Activated CD8-positive, alpha-beta memory T cell treated with anti-CD3 and anti-CD28 coated beads, Interleukin-2, amount 50 U/mL, for 1 hour (primary cell): Measurements from ENCODE around the gene IER2.

Source experiments
- DNase-seq: peaks from one replicate; pipeline ENCODE4 v3.0.0-alpha.2; 2020; ENCODE audit errors: extremely low read depth

IER2 gene

DNA sequence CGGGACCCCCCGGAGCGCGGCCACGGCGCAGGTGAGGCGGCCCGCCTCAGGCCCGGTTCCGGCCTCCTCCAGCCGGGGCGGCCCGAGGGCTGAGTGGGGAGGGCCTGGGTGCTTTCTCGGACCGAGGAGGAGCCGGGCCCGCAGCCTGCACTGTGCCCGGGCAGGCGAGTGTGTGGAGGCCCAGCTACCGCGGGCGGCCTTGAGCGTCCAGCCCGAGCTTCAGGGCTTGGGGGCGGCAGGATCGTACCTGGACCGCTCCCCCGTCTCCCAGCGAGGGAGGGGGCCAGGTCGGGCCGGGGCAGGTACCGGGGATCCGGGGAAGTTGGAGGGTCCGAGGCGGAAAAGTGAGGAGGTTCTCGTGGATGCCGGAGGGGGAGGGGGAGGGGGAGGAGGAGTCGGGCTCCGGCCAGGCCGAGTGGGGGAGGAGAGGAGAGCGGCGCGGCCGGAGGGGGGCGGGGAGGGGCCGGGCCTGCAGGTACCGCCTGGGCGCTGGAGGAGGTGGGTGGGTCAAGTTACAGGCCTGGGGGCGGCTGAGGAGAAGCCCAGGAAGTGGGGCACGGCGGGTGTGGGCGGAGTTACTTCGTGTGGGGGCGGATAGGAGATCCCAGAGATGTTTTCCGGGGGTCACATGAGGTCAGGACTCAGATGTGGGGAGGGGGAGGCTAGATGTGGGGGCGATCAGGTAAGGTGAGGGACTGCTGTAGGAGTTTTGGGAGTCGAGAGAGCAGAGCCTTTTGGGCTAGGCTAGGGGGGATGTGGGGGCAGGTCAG, 31.6 kb upstream of the IER2 start:
- no peak for DNase-seq

DNA sequence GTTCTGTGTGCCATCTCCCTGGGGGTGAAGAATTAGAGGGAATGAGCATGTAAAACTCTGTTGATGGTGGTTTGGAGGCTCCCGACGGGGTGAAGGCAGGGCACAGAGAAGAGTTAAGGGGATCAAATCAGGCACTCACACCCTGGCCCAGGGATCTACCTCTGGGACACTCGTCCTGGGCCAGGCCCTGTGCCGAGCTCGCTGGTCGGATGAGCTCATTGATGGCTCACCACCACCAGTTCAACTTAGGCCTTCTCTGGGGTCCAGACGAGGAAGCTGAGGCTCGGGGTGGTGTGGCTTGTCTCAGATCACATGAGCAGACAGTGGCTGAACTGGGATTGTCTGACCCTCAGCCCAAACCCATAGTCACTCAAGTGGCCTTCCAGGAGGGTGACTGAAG, 30.6 kb upstream of the IER2 start:
- no peak for DNase-seq

DNA sequence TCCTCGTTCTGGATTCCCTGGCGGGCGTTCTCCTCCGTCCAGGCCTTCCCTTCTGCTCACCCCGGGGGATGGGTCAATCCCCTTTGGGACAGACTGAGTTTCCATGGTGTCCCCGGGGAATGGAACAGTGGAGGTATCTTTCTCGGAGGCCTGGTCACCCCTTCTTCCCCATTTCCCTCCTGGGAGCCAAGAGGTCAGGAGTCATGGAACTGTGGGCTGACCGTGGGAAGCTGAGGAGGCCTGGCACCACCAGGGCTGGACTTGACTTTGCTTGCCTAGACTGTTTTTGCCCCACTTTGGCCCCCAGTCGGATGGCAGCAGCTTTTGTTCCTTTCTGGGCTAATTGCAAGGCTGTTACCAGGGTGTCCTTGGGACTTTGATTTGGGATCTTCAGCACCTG, 30.2 kb upstream of the IER2 start:
- DNase-seq, result no peak

DNA sequence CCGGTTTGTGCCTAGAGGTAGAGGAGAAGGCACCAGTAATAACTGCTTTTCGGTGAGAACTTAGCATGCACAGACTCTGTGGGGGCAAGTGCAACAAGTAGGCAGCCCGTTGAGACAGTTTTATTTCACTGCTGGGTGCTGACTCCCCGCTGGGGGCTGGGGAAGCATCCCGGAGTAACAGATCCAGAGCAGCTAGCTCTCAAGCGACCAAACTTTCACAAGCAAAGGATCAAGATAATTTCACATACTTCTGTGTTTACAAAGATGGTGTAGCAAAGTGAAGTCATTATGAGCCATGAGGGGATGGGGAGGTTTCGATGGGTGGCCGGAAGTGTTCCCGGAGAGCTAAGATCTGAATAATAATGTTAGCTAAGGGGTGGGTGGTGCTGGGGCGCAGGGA, 29.4 kb upstream of the IER2 start:
- no peak for DNase-seq

DNA sequence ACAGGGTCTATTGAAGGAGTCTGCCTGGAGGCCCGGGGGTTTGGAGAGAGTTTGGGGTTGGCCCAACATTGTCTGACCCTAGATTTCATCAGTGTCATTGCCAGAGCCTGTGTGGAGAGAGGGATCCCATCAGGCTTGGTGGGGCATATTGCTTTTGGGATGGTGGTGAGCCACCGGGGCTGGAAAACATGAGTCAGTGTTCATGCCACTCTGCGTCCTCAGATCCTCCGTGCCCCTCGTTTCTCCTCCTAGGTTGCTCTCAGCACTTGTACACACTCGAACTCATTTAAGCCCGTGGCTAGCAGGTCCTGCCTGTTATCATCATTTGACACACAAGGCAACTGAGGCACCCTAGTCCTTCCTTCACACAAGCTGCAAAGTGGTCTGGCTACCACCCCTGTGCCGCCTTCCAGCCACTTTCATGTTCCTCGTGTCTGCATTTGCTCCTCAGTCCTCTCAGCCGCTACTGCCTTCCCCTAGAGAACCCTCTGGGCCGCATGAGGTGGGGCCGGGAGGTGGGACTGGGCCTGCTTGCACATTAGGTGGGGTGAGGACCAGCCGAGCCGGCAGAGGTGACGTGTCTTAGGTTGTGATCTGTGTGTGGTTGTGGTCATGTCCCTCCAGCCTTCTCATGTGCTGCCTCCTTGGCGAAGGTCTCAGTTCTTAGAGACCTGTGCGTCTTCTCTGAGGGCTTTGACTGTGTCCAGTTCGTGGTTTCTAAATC, 28.5 kb upstream of the IER2 start:
- DNase-seq, result no peak

DNA sequence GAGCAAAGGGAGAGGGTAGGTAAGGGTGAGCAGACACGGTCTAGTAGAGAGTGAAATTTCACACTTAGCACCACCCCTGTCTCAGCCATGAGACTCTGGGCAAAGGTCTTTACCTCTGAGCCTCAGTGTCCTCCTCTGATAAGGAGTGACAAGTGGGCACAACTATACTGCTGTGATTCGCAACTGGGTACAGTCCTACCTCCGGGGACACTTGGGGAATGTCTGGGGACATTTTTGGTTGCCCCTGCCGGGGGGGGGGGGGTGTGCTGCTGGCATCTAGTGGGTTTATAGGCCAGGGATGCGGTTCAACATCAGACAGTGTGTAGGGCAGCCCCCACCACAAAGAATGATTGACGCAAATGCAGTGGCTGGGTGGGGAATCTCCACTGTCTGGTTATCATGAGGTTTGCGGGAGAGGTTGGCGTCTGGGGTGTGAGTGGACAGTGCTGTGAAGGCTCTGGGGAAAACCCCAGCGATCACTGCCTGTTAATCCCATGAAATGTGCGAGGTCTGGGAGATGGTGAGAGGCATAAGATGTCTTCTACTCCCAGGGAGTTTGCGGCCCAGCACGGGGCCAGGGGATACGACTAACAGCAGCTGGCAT, 27.8 kb upstream of the IER2 start:
- DNase-seq, result no peak

DNA sequence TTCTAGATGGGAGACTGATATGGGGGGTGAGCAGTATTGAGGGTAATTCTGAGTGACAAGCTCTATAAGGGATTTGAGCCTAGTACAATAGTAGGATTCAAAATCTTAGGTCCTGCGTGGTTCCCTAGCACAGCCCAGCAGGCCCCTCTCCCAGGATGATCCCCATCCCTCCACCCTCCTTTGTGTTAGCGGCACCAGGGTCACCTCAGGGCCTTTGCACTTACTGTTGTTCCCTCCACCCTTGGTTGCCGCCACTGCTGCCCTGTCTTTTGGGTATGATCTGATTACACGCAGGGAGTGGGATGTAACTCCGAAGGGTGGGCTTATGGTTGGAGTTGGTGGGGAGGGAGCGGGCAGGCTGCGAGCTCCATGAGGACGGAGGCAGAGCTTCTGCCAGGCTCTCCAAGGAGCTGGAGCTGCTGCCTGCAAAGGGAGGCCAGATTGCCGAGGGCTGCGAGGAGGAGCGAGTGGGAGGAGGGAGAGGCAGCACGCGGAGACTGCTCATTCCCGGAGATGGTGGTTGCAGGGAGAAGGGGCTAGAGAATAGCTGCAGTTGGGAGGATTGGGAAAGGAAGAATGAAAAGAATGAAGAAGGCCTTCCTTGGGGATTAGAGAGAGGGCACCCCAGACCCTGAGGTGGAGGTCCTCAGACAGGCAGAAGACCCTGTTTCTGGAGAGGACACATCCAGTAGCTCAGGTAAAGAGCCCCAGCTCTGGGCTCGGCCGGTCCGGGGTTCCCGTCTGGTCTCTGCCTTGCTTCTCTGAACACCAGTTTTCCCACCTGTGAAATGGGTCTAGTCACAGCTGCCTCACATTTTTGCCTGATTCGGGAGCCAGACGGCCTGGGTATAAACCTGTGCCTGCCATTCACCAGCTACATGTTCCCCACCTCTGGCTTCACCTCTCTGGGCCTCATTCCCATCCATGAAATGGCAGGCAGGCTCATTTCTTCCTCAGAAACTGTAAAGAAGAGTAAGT, 26.9 kb upstream of the IER2 start:
- no peak for DNase-seq

DNA sequence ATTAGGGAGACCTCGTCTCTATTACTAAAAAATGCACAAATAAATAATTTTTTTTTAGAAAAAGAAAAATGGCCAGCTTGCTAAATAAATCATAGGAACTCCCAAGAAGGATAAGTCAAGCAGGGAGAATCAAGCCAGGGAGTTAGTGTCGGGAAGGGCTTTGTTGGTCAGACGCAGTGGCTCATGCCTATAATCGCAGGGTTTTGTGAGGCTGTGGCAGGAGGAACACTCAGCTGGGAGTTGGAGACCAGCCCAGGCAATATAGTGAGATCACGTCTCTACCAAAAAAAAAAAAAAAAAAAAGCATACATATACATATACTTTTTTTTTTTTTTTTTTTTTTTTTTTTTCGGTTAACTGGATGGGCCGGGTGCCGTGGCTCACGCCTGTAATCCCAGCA, 23.2 kb upstream of the IER2 start:
- no peak for DNase-seq

DNA sequence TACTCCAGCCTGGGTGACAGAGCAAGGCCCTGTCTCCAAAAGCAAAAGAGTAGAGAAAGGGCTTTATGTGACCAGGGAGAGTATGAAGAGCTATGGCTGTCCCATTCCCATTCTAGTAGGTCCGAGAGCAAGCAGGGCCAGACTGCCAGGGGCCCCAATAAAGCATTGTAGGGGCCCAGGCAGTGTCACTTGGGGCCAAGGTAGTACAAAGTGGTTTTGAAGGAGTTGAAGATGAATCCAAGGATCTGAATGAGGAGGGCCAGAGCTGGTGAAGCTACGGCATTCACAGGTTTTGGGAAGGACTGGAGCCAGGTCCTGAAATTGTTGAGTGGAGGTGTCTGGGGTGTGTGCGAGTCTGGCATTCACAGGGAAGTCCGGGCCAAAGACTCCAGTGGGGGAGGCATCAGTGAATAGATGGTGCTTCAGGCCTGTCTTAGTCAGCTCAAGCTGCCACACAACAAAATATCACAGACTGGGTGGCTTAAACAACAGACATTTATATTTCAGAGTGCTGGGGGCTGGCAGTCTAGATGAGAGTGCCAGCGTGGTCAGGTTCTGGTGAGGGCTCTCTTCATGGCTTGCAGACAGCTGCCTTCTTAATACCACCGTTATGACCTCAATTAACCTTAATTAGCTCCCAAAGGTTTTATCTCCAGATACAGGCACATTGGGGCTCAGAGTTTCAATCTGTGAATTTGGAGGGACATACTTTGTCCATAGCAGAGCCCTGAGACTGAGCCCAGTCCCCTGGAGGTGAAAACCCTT, 22.2 kb upstream of the IER2 start:
- no peak for DNase-seq

DNA sequence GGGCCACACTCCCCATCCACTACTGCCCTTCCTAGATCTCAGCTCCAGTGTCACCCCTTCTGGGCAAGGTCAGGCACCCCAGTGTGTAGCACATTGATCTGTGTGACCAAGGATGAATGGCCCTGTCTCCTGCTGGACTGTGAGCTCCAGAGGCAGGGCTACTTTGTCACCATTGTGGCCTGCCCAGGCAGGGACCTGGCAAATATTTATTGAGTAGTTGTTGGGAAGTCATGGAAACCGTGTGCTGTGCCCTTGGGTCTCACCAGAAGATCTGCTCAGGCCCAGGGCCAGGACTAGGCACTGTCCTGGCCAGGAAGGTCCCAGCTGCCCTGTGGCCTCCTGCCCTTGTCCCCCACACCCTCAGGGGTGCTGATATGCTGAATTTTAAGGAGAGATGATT, 21.6 kb upstream of the IER2 start:
- DNase-seq, result no peak

DNA sequence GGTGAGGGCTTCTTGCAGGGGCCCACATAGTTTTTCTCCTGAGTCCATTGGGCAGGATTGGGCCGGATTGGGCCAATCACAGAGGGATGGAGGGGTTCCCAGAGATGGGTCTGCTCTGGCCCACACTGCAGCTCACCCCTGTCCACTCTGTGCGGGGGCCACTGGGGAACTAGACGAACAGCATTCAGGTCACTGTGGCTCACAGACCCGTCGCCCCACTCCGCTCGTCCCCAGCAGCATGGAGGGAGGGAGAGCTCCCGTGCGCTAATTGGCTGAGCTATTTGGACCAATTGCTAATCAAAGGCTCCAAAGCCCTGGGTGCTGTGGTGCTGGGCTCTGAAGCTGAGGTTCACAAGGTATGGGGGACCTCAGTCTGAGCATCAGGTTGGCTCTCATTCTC, 20.8 kb upstream of the IER2 start:
- no peak for DNase-seq

DNA sequence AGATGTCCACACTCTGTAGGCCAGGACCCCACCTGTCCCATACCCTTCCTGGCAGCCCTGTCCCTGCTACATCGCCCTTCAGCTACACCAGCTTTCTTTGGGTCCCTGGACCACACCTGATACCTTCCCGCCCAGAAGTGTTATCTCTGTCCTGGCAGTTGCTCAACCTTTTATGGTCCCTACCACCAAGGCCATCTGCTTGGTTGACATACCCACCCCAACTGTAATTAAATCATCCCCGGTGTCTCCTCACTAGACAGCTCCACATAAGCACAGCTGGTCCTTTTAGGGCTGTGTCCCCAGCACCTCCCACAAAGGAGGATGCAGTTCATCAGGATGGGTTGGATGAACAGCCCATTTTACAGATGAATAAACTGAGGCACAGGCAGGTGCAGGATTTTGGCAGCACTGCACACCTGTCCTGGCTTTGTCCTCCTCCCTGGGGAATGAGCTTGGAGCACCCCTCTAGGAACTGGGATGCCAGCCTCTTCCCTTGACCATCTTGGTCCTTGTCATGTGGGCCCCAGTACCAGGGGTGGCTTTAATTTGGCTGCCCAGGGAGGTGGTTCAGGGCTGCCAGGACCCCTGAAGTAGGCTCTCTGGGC, 19.2 kb upstream of the IER2 start:
- DNase-seq, result no peak

DNA sequence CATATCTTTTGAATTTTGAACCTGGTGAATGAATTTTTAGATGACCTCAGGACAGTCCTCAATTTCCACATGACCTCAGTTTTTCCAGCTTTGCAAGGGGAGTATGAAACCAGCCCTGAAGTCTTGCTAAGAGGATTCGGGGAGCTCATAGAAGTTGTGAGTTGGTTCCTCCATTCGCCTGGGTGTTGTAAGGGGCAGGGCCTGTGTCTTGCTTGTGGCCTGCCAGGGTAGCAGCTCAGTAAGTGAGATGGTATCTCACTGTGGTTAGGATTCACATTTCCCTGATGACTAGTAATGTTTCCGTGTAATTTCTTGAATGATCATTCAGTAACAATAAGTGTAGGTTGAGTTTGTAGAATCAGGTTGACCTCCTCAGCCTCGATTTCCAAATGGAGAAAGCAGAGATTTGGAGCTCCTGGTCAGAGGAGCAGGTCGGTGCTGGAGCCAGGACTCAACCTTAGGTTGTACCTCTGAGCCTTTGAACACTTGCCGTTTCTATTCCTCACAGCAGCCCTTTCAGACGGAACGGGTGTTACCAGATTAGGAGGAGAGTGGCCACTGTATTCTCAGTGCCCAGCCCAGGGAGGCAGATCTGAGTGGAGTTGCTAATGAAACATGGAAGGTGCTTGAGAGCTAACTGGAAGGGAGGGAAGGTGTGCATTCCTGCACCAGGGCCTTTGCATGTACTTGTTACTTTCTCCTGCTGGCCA, 17.6 kb upstream of the IER2 start:
- no peak for DNase-seq

DNA sequence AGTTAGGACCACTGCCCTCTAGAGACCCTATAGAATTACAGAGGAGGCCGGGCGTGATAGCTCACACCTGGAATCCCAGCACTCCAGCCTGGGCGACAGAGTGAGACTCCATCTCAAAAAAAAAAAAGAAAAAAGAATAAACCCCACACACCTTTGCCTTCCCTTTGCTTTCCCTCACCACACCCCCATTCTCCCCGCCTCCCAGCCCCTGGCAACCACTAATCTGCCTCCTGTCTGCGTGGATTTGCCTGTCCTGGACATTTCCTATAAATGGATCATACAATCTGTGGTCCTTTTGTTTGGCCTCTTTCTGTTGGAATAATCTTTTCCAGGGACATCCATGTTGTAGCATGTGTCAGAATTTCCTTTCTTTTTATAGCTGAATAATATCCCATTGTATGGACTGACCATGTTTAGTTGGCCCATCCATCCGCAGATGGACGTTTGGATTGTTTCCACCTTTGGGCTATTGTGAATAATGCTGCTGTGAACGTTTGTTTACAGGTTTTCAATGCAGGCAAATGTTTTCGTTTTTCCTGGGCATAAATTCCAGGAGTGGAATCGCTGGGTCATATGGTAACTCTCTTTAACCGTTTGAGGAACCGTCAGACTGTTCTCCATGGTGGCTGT, 16.9 kb upstream of the IER2 start:
- no peak for DNase-seq

DNA sequence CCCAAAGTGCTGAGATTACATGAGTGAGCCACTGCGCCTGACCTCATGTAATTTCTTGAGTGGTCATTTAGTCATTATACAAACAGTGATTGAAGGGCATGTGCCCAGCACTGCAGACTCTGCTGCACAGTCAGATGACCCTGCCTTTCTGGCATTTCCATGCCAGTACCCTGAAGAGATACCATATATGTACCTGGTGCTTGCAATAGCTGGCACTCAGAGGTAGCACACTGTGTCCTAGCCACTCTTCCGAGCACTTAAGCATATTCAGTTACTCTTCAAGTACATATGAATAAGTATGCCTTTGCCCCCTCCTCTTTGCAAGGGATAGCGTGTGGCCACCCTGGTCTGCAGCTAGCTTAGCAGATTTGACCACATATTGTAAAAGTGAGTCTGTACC, 15.6 kb upstream of the IER2 start:
- no peak for DNase-seq

DNA sequence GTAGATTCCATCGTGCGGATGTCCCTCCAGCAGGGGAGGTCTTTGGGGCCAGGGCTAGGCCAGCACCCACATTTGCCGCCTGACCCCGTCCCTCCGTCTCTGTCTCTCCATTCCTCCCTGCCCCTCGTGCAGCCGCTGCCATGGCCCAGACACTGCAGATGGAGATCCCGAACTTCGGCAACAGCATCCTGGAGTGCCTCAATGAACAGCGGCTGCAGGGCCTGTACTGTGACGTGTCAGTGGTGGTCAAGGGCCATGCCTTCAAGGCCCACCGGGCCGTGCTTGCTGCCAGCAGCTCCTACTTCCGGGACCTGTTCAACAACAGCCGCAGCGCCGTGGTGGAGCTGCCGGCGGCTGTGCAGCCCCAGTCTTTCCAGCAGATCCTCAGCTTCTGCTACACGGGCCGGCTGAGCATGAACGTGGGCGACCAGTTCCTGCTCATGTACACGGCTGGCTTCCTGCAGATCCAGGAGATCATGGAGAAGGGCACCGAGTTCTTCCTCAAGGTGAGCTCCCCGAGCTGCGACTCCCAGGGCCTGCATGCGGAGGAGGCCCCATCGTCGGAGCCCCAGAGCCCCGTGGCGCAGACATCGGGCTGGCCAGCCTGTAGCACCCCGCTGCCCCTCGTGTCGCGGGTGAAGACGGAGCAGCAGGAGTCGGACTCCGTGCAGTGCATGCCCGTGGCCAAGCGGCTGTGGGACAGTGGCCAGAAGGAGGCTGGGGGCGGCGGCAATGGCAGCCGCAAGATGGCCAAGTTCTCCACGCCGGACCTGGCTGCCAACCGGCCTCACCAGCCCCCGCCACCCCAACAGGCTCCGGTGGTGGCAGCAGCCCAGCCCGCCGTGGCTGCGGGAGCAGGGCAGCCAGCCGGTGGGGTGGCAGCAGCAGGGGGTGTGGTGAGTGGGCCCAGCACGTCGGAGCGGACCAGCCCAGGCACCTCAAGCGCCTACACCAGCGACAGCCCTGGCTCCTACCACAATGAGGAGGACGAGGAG, 14.8 kb upstream of the IER2 start:
- DNase-seq, result no peak

DNA sequence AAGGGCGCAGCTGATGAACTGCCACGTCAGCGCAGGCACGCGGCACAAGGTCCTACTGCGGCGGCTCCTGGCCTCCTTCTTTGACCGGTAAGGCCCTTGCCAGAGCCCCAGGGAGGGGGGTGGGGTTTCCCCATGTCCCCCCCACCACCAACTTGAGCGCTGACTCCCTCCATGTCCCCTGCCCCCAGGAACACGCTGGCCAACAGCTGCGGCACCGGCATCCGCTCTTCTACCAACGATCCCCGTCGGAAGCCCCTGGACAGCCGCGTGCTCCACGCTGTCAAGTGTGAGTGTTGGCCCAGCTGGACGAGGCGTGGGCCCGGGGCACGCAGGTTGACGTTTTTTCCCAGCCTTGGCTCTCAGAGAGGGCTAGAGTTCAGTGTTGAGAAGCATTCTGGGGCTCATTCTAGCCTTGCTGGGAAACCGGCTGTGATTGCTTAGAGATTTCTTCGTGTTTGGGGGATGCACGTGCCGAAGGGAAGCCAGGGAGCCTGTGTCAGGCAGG, 12.9 kb upstream of the IER2 start:
- no peak for DNase-seq
